Duodenal mucosa (tissue), 2 donors: ENCODE data around the gene DMXL2.
A peak's percentile ranks its signal among the peaks of the same experiment; 100 is the strongest.
"Not testable (repeated sequence)": the region's sequence is repeated elsewhere in the genome, so short reads cannot be mapped to it uniquely, and the experiment has no call there.

Experiments used
- H3K27ac ChIP-seq: one replicate; pipeline ENCODE4 v1.7.0; 2013; ENCODE audit warnings: low read depth, low read length
- H3K27me3 ChIP-seq, 2 donors: one replicate each; pipeline ENCODE4 v1.7.0; 2013; ENCODE audit warnings: low read length in 2 of 2, control low read depth in 1 of 2; ENCODE audit not compliant: insufficient read depth in 2 of 2, control insufficient read depth in 1 of 2
- H3K36me3 ChIP-seq, 2 donors: one replicate each; pipeline ENCODE4 v1.7.0; 2013; ENCODE audit warnings: low read length in 2 of 2, control low read depth in 1 of 2; ENCODE audit not compliant: insufficient read depth in 2 of 2, control insufficient read depth in 1 of 2
- H3K4me1 ChIP-seq, 2 donors: one replicate each; pipeline ENCODE4 v1.7.0; 2013; ENCODE audit warnings: low read length in 2 of 2, control low read depth in 1 of 2; ENCODE audit not compliant: insufficient read depth in 2 of 2, control insufficient read depth in 1 of 2
- H3K4me3 ChIP-seq, 2 donors: one replicate each; pipeline ENCODE4 v1.7.0; 2013; ENCODE audit warnings: low read length in 2 of 2, low read depth in 1 of 2
- H3K9ac ChIP-seq, 2 donors: one replicate each; pipeline ENCODE4 v1.7.0; 2013; ENCODE audit warnings: low read length in 2 of 2, low read depth in 1 of 2
- H3K9me3 ChIP-seq, 2 donors: one replicate each; pipeline ENCODE4 v1.7.0; 2013; ENCODE audit warnings: low read length in 2 of 2, control low read depth in 1 of 2; ENCODE audit not compliant: control insufficient read depth in 1 of 2

Gene DMXL2

GRCh38 chr15:51649659-51650521 is 27.3 kb upstream of the DMXL2 start:
- Histone ChIP-seq H3K27ac (no peak overlapping the region), H3K9ac (no peak overlapping the region), H3K36me3 (no peaks in the 10 kb centered on the region), H3K9me3 (no peaks in the 10 kb centered on the region), H3K27me3 (no peaks in the 10 kb centered on the region), H3K4me3 (no peak overlapping the region), H3K4me1 (peaks cover 0 to 5% of the 10 kb centered on the region in 2 donors)

- H3K4me3 ChIP-seq, H3K27me3 ChIP-seq, H3K4me1 ChIP-seq, H3K36me3 ChIP-seq, H3K9me3 ChIP-seq, H3K9ac ChIP-seq, H3K27ac ChIP-seq: not testable (repeated sequence)
Measured at GRCh38 chr15:51648643-51649042, 26.1 kb upstream of the DMXL2 start.

- not testable (repeated sequence) for H3K9ac ChIP-seq, H3K27ac ChIP-seq, H3K27me3 ChIP-seq, H3K36me3 ChIP-seq, H3K4me3 ChIP-seq, H3K4me1 ChIP-seq, H3K9me3 ChIP-seq
Measured at GRCh38 chr15:51648101-51648500, 25.5 kb upstream of the DMXL2 start.

GRCh38 chr15:51647128-51647562 is 24.6 kb upstream of the DMXL2 start:
- H3K9ac ChIP-seq = no peak overlapping the region
- H3K27ac ChIP-seq = no peak overlapping the region
- H3K4me1 ChIP-seq = peaks cover 0 to 10% of the 10 kb centered on the region in 2 donors
- no peaks in the 10 kb centered on the region for H3K36me3 ChIP-seq
- H3K4me3 ChIP-seq = no peak overlapping the region
- no peaks in the 10 kb centered on the region for H3K9me3 ChIP-seq
- no peaks in the 10 kb centered on the region for H3K27me3 ChIP-seq

- Histone ChIP-seq H3K27me3 (no peaks in the 10 kb centered on the region), H3K4me3 (no peak overlapping the region), H3K27ac (no peak overlapping the region)
Measured at GRCh38 chr15:51642696-51643095, 20.1 kb upstream of the DMXL2 start.

GRCh38 chr15:51641490-51642130 is 19.0 kb upstream of the DMXL2 start:
- Histone ChIP-seq H3K4me1 (peaks cover 0 to 4% of the 10 kb centered on the region in 2 donors), H3K27ac (no peak overlapping the region)

More at GRCh38 chr15:51642696-51643095, 20.1 kb upstream of the DMXL2 start:
- Histone ChIP-seq H3K36me3 (no peaks in the 10 kb centered on the region), H3K9ac (no peak overlapping the region), H3K4me1 (peaks cover 0 to 10% of the 10 kb centered on the region in 2 donors), H3K9me3 (no peaks in the 10 kb centered on the region)

GRCh38 chr15:51634591-51635198 is 12.1 kb upstream of the DMXL2 start:
- Histone ChIP-seq H3K9ac (no peak overlapping the region), H3K4me3 (no peak overlapping the region), H3K27ac (no peak overlapping the region), H3K9me3 (no peaks in the 10 kb centered on the region), H3K36me3 (no peaks in the 10 kb centered on the region), H3K27me3 (no peaks in the 10 kb centered on the region), H3K4me1 (peaks cover 0 to 11% of the 10 kb centered on the region in 2 donors)

More at GRCh38 chr15:51641490-51642130, 19.0 kb upstream of the DMXL2 start:
- Histone ChIP-seq H3K9ac (no peak overlapping the region), H3K9me3 (no peaks in the 10 kb centered on the region), H3K36me3 (no peaks in the 10 kb centered on the region), H3K4me3 (no peak overlapping the region), H3K27me3 (no peaks in the 10 kb centered on the region)

GRCh38 chr15:51629612-51630011 is 7.0 kb upstream of the DMXL2 start:
- H3K27ac ChIP-seq = no peak overlapping the region

GRCh38 chr15:51625236-51625635 is 2.7 kb upstream of the DMXL2 start:
- Histone ChIP-seq H3K9me3 (no peaks in the 10 kb centered on the region), H3K27ac (no peak overlapping the region), H3K4me1 (peaks cover 5 to 22% of the 10 kb centered on the region in 2 donors), H3K4me3 (no peak overlapping the region), H3K36me3 (no peaks in the 10 kb centered on the region), H3K9ac (no peak overlapping the region), H3K27me3 (no peaks in the 10 kb centered on the region)

More at GRCh38 chr15:51629612-51630011, 7.0 kb upstream of the DMXL2 start:
- no peaks in the 10 kb centered on the region for H3K9me3 ChIP-seq
- H3K36me3 ChIP-seq = no peaks in the 10 kb centered on the region
- H3K4me3 ChIP-seq = no peak overlapping the region
- H3K4me1 ChIP-seq = peaks cover 0 to 13% of the 10 kb centered on the region in 2 donors
- H3K27me3 ChIP-seq = no peaks in the 10 kb centered on the region
- no peak overlapping the region for H3K9ac ChIP-seq

GRCh38 chr15:51624022-51624421 is 1.5 kb upstream of the DMXL2 start:
- Histone ChIP-seq H3K27ac (no peak overlapping the region), H3K9ac (no peak overlapping the region), H3K36me3 (no peaks in the 10 kb centered on the region), H3K4me3 (peak overlapping the region; percentile 77 to 92), H3K4me1 (peaks cover 12 to 22% of the 10 kb centered on the region in 2 donors), H3K27me3 (no peaks in the 10 kb centered on the region), H3K9me3 (no peaks in the 10 kb centered on the region)
